HG03439 (cell line): Measurements from ENCODE around the gene TRMO.

ENCODE experiments used
- ATAC-seq: cut with Tn5 transposase; IDR thresholded peaks from one replicate; pipeline ENCODE4 v1.9.1; 2021; ENCODE audit warnings: mild to moderate bottlenecking, moderate library complexity; ENCODE audit not compliant: unreplicated experiment

The TRMO gene

GRCh38 chr9:97861148-97861475 lies 61.2 kb downstream of the TRMO start:
- no peak for ATAC-seq

GRCh38 chr9:97860451-97861147 lies 61.7 kb downstream of the TRMO start:
- ATAC-seq: no peak

GRCh38 chr9:97859346-97859745 lies 63.0 kb downstream of the TRMO start:
- ATAC-seq: no peak

- ATAC-seq: no peak
These were observed 63.5 kb downstream of the TRMO start for GRCh38 chr9:97858826-97859225.

GRCh38 chr9:97858393-97858713 lies 63.9 kb downstream of the TRMO start:
- ATAC-seq: no peak

GRCh38 chr9:97857606-97858392 lies 64.5 kb downstream of the TRMO start:
- no peak for ATAC-seq

- ATAC-seq: no peak
These were observed 65.3 kb downstream of the TRMO start for GRCh38 chr9:97856857-97857605.

GRCh38 chr9:97855899-97856298 lies 66.4 kb downstream of the TRMO start:
- no peak for ATAC-seq

- no peak for ATAC-seq
These were observed 66.8 kb downstream of the TRMO start for GRCh38 chr9:97855486-97855875.

GRCh38 chr9:97854696-97855485 lies 67.4 kb downstream of the TRMO start:
- no peak for ATAC-seq
